Tibial artery (tissue), 4 donors: ENCODE measurements around the gene ANKS3.

ENCODE experiments used
- DNase-seq, 2 donors: peaks; one replicate each; pipeline ENCODE4 v3.0.0-alpha.2; 2019
- H3K27ac ChIP-seq, 2 donors: fragments of 200-600 bp; sonication (generic) in 1 of 2; 1 replicate in 1 of 2; 2 replicates in 1 of 2; pipeline ENCODE4 v1.5.1; 2018 to 2019; ENCODE audit warnings: mild to moderate bottlenecking in 1 of 2
- H3K27me3 ChIP-seq, 2 donors: fragments of 200-600 bp; sonication (generic) in 1 of 2; one replicate each; pipeline versions ENCODE4 v1.5.1 to v1.6.0; 2016 to 2019
- H3K36me3 ChIP-seq, 3 donors: fragments of 200-600 bp; sonication (generic) in 2 of 3; one replicate each; pipeline ENCODE4 v1.5.1; 2016 to 2019; ENCODE audit warnings: mild to moderate bottlenecking in 2 of 3
- H3K4me1 ChIP-seq, 4 donors: fragments of 200-600 bp; sonication (generic) in 2 of 4; 1 replicate in 3 of 4; 2 replicates in 1 of 4; pipeline ENCODE4 v1.5.1; 2016 to 2019
- H3K4me3 ChIP-seq, 2 donors: fragments of 200-600 bp; sonication (generic) in 1 of 2; 1 replicate in 1 of 2; 2 replicates in 1 of 2; pipeline ENCODE4 v1.5.1; 2018 to 2019; ENCODE audit warnings: mild to moderate bottlenecking in 2 of 2
- H3K9me3 ChIP-seq, 3 donors: fragments of 200-600 bp; sonication (generic) in 1 of 3; one replicate each; pipeline ENCODE4 v1.5.1; 2016 to 2019
- intact Hi-C: fragments of 100-400 bp; cut with DNase I; formaldehyde crosslinking; loops from one replicate; pipeline ENCODE4 v1.15.0; 2023; ENCODE audit warnings: low total_unique reads
- TF ChIP-seq, protein P1 (sequence below), 2 experiments: fragments of 200-600 bp in 1 of 2; fragments of 450-650 bp in 1 of 2; IDR thresholded peaks; one replicate each; pipeline ENCODE4 v1.5.1; 2017 to 2019; ENCODE audit warnings: antibody characterized with exemption in 2 of 2, mild to moderate bottlenecking in 1 of 2, moderate library complexity in 1 of 2

The ANKS3 gene

DNA sequence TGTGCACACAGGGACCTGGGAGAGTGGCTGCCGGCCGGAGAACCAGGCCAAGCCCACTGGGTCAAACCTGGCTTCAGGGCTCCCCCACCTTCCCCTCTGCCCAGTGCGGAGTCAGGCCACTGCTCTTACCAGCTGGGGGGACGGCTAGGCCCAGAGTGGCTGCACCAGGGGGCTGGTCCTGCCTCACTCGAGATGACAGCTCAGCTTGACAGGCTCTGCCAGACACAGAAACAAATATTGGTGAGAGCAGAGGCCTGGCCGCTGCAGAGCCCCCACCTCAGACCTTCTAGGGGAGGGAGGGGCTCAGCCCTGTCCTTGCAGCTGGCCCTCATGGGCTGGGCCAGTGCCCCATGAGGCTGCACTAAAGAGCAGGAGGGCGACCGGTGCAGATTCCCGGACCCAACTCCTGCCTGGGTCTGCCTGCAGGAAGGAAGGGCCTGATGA is 36.2 kb downstream of the ANKS3 start:
- no peak overlapping the region for H3K27ac ChIP-seq
- no peak for DNase-seq
- H3K4me1 ChIP-seq, result peaks cover 0 to 32% (median 12%) of the 10 kb centered on the region in 4 donors
- no peaks in the 10 kb centered on the region for H3K27me3 ChIP-seq
- peaks cover 33 to 79% (median 76%) of the 10 kb centered on the region in 3 donors for H3K36me3 ChIP-seq
- intact Hi-C loops, result no loop called here
- H3K9me3 ChIP-seq, result no peaks in the 10 kb centered on the region
- no peak overlapping the region for H3K4me3 ChIP-seq
- TF ChIP-seq, protein P1, sequence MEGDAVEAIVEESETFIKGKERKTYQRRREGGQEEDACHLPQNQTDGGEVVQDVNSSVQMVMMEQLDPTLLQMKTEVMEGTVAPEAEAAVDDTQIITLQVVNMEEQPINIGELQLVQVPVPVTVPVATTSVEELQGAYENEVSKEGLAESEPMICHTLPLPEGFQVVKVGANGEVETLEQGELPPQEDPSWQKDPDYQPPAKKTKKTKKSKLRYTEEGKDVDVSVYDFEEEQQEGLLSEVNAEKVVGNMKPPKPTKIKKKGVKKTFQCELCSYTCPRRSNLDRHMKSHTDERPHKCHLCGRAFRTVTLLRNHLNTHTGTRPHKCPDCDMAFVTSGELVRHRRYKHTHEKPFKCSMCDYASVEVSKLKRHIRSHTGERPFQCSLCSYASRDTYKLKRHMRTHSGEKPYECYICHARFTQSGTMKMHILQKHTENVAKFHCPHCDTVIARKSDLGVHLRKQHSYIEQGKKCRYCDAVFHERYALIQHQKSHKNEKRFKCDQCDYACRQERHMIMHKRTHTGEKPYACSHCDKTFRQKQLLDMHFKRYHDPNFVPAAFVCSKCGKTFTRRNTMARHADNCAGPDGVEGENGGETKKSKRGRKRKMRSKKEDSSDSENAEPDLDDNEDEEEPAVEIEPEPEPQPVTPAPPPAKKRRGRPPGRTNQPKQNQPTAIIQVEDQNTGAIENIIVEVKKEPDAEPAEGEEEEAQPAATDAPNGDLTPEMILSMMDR (IDR thresholded peaks at IDR 0.05), result no peak

- no peak overlapping the region for H3K4me3 ChIP-seq
- peak in 1 of 2 donors; percentile 60 for DNase-seq
- peaks cover 0 to 38% (median 16%) of the 10 kb centered on the region in 4 donors for H3K4me1 ChIP-seq
- intact Hi-C loops, result no loop called here
- TF ChIP-seq, protein P1 (IDR thresholded peaks at IDR 0.05), result no peak
- H3K27me3 ChIP-seq, result no peaks in the 10 kb centered on the region
- no peak overlapping the region for H3K27ac ChIP-seq
- H3K36me3 ChIP-seq, result peaks cover 33 to 74% (median 71%) of the 10 kb centered on the region in 3 donors
- no peaks in the 10 kb centered on the region for H3K9me3 ChIP-seq
These were observed 36.9 kb downstream of the ANKS3 start for GRCh38 chr16:4696905-4697847.

GRCh38 chr16:4696172-4696904 is 37.7 kb downstream of the ANKS3 start:
- Histone ChIP-seq H3K36me3 (peaks cover 27 to 65% (median 63%) of the 10 kb centered on the region in 3 donors), H3K27me3 (no peaks in the 10 kb centered on the region), H3K9me3 (no peaks in the 10 kb centered on the region), H3K27ac (no peak overlapping the region), H3K4me3 (no peak overlapping the region), H3K4me1 (peaks cover 0 to 41% (median 16%) of the 10 kb centered on the region in 4 donors)
- intact Hi-C loops, result no loop called here
- DNase-seq, result peak in 1 of 2 donors; percentile 59
- TF ChIP-seq, protein P1 (IDR thresholded peaks at IDR 0.05), result no peak

GRCh38 chr16:4695473-4696171 is 38.4 kb downstream of the ANKS3 start:
- Histone ChIP-seq H3K36me3 (peaks cover 20 to 61% (median 56%) of the 10 kb centered on the region in 3 donors), H3K27ac (peak overlapping the region in 1 of 2 donors; percentile 94), H3K4me3 (no peak overlapping the region), H3K4me1 (peaks cover 0 to 41% (median 16%) of the 10 kb centered on the region in 4 donors), H3K27me3 (no peaks in the 10 kb centered on the region), H3K9me3 (no peaks in the 10 kb centered on the region)
- peak in 1 of 2 donors; percentile 54 for DNase-seq
- intact Hi-C loops, result no loop called here
- TF ChIP-seq, protein P1 (IDR thresholded peaks at IDR 0.05), result no peak
